Measurements from ENCODE around the gene SVOP.

Gene SVOP

GRCh38 chr12:108928695-108929094 lies 92.2 kb downstream of the SVOP start:
- no peak for FAIRE-seq

GRCh38 chr12:108922918-108923317 lies 98.0 kb downstream of the SVOP start:
- FAIRE-seq, result no peak

DNA sequence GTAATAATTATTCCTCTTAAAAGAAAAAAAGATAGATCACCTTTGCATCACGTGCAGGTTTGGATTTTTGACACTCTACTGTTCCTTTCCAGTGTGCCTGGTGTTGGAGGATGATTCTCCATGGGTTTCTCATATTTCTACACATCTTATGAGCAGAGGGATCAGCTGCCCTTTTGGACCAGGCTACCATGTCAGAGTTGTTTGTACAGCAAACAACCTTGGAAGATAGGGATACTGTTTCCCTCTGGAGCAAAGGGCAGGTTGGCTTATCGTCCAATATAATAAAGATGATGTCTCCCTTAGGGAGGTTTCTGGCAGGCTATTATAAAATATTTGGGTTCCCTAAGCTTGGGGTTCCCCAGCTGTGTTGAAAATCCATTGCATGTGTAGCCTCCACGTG lies 98.9 kb downstream of the SVOP start:
- no peak for FAIRE-seq

GRCh38 chr12:108918960-108919642 lies 101.8 kb downstream of the SVOP start:
- no peak for FAIRE-seq

DNA sequence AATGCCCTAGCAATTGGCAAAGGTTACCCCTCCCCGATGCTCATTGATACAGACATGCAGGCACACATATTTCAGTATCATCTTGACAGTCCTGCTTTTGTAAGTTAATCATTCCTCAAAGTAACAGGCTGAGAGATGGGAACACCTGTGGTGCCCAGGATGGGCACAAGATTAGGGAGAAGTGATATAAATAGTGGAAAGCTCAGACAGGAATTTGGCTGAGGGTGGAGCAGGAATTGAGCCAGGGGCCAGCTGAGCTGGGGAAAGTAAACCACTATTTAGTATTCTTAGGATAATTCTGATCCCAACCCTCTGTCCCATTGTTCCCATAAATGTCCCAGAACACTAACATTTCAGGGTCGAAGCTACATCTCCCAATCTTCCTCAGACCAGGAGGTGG lies 102.7 kb downstream of the SVOP start:
- no peak for FAIRE-seq

- FAIRE-seq, result no peak
Observed at GRCh38 chr12:108916336-108916735, 104.5 kb downstream of the SVOP start.

GRCh38 chr12:108915632-108916133 lies 105.2 kb downstream of the SVOP start:
- no peak for FAIRE-seq

GRCh38 chr12:108914121-108914531 lies 106.7 kb downstream of the SVOP start:
- no peak for FAIRE-seq

GRCh38 chr12:108912361-108912760 lies 108.5 kb downstream of the SVOP start:
- no peak for FAIRE-seq

GRCh38 chr12:108911915-108912314 lies 109.0 kb downstream of the SVOP start:
- FAIRE-seq, result no peak

DNA sequence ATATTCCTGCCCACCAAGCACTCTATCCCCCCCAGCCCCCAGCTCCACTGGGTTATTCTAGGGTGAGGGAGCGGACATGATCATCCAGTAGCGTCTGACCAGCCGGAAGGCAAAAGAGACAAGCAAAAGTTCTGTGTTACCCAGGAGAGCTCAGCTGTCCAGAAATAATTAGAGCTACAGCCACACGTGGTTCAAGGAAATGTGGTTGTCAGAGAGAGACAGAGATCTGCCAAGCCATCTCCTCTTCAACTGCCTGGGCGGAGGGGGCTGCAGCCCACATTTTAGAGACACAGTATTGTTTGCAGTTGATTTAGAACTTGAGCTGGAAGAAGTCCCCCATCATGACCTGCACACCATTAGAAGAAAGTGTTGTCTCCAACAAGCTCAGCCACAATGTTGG lies 110.5 kb downstream of the SVOP start:
- FAIRE-seq, result no peak

DNA sequence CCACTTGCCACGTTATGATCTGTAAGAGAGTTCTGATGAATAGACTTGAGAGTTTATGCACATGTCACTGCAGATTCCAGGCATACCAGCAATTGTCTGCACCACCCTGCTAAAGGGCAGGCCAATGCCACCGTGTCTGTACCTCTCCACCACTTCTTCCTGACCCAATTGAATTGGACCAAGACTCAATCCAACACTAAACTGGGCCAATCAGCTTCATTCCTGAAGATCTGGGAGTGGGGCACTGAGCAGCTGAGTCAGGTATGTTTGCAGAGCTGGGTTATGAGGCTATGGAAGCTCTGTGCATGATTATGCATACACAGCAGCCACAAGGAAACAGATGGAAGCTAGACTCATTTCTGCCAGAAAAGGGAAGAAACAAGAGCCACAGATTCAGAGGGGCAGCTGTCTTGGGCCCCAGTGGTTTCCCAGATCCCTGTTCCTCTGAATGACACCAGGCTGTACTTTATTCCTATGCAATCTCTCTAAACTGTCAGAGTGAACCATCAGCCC lies 113.0 kb downstream of the SVOP start:
- FAIRE-seq, result no peak

DNA sequence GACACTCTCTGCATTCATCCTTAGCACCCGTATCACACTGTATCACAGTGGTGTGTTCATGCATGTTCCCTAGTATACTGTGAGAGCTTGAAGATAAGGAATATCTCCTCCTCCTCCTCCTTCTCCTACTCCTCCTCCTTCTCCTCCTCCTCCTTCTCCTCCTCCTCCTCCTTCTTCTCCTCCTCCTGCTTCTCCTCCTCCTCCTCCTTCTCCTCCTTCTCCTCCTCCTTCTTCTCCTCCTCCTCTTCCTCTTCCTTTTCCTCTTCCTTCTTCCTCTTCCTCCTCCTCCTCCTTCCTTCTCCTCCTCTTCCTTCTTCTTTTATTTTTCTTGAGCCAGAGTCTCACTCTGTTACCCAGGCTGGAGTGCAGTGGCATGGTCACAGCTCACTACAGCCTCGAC lies 113.9 kb downstream of the SVOP start:
- FAIRE-seq, result no peak

DNA sequence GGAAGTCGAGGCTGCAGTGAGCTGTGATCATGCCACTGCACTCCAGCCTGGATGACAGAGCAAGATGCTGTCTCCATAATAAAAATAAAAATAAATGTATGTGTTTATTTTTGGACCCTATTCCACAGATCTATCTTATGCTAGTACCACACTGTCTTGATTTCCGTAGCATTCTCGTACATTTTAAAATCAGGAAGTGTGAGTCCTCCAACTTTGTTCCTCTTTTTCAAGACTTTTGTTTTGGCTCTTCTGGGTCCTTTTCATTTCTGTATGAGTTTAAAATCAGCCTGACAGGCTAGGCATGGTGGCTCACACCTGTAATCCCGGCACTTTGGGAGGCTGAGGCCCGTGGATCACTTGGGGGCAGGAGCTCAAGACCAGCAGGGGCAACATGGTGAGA lies 115.1 kb downstream of the SVOP start:
- FAIRE-seq, result no peak

DNA sequence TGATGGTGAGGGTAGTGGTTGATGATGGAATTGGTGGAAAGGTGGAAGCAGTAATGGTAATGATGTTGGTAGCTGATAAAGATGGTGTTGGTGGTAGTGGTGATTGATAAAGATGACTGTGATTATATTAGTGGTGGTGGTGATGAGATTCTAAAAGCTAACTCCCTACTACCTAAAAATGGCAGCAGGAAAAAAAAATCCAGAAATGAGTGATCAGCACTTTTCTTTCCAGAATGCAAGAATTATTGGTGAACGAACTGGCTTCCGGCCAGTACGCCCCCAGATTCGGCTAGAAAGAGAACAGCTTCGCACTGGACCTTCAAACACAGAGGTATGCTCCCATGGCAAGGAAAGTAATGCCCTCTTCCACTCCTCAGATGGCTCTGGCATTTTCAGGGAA lies 121.7 kb downstream of the SVOP start:
- FAIRE-seq, result no peak

DNA sequence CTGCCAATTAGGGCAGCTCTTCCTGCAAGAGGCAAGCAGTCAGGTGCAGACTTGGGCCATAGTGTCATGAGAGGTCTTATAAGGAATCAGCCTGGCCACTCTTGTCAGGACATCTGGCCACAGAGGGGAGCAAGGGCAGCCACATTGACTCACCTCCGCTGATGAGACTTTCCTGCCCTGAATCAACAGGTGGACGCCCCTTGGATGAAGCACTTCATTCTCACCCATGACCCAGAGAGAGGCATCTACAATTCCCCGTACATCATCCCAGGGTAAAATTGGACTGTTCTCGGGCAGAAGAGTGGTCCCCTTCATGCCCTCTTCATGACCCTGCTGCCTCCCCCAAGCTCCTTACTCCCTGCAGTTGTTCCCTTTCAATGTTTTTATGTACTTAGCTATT lies 124.1 kb downstream of the SVOP start:
- FAIRE-seq, result no peak

GRCh38 chr12:108896336-108896735 lies 124.5 kb downstream of the SVOP start:
- no peak for FAIRE-seq

- no peak for FAIRE-seq
Observed at GRCh38 chr12:108895220-108895802, 125.6 kb downstream of the SVOP start.

DNA sequence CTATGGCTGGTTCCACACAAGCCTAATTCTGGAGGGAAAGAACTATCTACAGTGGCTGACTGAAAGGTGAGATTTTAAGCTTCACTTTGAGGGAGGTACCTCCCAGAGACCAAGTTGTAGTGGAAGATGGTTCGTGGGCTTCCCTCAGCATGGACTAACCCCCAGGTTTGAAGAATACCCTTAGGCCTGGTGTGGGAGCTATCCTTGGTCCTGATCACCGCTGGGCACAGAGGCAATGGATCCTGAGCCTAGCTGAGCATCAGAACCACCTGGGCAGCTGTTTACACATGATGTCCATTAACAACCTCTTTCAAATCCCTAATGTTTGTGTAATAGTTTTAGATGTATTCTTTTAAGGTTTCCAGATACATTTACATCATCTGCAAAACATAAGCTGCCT lies 130.7 kb downstream of the SVOP start:
- no peak for FAIRE-seq

DNA sequence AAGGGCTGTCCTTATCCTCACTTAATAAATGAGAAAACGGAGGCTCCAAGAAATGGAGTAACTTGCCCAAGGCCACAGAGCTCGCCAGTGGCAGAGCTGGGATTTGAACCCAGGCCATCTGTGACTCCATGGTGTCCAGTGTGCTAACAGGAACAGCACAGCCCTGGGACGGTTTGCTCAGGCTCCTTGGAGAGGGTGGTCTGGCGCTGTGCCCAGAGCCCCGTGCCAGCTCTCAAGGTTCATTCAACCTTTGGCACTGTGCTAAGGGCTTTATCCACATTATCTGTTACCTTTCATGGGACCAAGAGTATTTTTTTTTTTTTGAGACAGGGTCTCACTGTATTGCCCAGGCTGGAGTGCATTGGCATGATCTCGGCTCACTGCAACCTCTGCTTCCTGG lies 132.8 kb downstream of the SVOP start:
- FAIRE-seq, result no peak

- no peak for FAIRE-seq
Observed at GRCh38 chr12:108886873-108887629, 133.8 kb downstream of the SVOP start.

DNA sequence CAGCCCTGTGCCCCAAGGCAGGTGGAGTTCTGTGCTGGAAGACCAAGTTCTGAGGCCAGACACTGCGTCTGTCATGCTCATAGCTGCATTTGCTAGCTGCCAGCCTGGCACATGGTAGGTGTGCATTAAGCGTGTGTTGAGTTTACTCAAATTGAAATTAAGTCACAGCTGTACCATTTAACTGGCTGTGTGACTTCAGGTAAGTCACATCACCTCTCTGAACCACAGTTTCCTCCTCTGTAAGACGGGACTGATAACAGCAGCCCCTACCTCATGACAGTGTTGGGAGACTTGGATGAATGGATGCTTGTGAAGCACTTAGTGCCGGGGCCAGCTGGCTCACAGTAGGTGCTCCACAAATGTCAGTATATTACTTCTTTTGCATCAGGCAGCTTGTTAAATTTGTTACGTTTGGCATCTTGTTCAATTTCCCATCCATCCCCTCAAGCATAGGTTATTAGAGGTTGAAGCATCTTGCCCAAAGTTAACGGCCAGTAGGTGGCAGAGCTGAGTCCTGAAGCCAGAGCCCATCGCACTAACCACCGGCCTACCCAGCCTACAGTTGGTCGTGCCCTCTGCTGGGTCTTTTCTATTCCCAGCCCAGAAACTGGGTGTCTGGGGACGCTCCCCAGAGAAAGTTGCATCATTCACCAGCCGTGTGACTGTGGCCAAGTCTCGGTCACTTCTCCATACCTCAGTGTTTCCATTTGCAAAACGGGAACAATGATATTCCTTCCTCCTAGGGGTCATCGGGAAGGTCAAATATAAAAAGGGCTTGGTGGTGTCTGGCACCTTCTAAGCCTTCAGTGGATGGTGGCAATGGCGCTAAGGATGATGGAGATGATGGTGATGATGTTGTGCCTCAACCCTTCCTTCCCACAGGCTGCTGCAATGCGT lies 136.5 kb downstream of the SVOP start:
- no peak for FAIRE-seq

DNA sequence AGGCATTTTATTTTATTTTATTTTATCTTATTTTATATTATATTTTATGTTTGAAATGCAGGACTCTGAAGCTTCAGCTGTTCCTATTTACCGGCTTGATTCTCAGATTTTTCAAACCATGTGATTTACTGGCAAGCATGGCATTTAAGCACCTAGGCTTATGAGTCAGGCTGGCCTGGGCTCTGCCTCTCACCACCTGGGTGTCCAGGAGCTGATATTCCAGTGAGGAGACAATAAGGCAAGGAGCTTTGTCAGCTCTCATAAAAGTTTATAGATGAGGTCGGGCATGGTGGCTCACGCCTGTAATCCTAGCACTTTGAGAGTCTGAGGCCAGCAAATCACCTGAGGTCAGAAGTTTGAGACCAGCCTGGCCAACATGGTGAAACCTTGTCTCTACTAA lies 138.9 kb downstream of the SVOP start:
- FAIRE-seq, result no peak
